RKO (cell line): Measurements from ENCODE around the gene CDH23.

ENCODE experiments used
- DNase-seq: peaks from one replicate; pipeline ENCODE4 v3.0.0-alpha.2; 2016; ENCODE audit warnings: low spot score

Gene CDH23

DNA sequence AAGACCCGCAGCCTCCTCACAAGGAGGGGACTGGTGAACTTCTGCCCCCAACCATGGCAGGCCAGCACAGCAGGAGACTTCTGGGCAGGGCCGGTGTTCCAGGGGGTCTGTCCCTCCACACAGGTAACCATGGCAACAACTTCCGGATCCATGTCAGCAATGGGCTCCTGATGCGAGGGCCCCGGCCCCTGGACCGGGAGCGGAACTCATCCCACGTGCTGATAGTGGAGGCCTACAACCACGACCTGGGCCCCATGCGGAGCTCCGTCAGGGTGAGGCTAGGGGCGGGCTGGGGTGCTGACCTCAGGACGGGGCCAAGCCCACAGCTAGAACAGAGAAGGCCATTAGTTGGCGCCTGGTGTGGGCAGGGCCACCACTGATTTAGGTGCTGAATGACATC is 328.5 kb downstream of the CDH23 start:
- no peak for DNase-seq

GRCh38 chr10:71725998-71726579 is 329.4 kb downstream of the CDH23 start:
- no peak for DNase-seq

DNA sequence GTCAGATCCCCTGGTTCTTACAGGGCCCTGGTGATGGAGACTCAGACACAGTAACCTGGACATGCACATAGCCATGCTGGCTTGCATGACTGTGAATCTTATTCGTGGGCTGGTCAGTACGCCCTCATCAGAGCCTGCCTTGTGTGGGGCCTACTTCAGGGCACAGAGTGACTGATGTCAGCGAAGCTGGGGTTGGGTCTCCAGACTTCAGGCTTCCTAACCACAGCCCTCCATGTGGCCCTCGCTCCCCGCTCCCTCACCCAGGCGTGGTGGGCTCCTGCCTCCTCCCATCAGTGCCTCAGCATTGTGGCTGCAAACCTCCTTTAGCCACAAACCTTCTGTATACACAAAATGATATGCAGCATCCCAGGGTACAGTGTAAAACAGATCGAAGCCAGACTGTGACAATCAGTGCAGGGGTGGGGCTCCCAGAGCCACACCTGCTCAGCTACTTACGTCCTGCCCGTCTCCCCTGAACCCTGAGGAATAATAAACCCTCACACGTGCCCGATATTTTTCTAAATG is 329.9 kb downstream of the CDH23 start:
- no peak for DNase-seq

DNA sequence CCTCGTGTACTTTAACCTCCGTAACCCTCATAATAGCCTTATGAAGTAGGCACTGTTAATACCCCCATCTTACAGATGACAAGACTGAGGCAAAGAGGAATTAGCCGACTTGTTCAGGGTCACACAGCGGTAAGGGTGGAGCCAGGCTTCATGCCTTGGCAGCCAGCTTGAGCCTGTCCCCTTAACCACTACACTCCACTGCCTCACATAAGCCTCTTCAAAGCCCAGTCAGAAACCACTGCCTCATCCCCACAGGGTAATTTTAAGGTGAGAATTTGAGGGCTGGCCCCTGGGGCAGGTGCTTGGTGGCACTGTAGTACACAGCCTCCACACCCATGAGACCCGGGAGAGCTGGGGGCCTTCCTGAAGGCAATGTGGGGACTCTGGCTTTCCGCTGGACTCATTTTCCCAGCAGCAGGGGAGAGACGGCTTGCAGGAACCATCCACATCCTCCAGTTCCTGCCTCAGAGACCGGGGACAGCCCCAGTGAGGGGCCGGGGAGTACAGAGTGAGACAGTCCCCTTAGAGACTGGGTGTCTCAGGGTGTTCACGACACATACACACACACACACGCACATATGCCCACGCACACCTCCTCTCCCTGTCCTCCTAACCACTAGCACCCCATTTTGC is 330.5 kb downstream of the CDH23 start:
- DNase-seq = no peak

DNA sequence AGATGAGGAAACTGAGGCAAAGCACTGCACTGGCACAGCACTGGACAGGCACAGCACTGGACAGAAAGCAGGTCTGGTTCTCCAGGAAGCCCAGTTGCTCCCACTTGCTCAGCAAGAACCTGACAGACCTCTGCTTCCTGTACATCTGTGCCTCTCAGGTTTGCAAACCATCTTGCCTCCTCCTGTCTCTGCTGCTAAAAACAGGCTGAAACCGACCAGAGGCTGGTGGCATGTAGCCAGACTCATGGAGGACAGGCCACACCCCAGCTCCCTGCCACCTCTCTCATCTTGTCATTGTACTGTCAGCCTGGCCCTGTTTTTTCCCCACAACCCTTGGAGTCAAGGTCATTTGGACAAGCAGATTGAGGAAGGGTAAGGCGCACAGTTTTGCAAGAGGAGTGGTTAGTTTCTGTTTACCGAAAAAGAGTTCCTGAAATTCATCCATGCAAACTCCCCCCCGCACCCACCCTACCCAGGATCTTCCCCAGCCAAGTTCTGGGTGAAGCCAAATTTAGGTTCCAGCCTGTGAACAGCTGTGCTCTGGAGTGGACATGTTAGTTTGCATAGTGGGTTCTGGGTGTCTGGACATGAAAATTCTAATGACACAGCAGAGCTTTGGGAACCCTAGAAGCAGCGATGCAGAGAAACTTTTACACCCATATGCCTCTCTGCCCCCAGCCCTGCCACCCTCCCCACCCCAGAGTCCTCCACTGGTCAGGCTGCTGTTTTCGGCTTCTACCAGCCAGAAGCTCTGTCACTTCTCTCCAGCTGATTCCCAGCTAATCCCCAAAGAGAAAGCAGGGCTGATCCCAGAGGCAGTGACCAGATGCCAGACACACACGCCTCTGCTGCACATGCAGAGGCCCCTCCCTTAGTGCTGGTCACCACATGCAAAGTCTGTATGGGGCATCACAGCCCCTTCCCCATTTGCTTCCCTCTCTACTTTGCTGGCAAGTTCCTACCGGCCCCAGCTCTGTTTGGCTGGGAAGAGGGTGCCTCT is 331.3 kb downstream of the CDH23 start:
- no peak for DNase-seq

DNA sequence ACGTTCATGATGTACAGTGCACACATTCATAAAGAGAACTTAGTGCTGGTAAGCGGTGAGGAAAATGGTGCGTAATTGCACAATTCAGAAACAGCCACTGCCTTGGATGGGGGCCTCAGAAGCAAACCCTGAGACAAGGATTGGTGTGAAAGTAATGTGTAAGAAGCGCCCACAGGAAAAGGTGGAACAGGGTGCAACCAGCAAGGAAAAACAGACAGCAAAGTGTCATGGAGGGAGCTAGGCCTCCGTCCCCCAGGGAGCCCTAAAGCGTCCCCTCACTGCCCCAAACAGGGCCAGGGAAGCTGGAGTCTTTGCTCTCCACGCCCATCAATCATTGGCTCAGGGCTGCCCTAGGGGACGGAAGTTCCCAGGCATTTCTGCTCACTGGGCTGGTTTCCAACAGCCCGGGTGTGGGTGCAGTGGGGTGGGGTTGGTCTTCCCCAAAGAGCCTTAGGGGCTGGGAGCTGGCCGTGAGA is 332.5 kb downstream of the CDH23 start:
- no peak for DNase-seq

GRCh38 chr10:71731791-71732190 is 335.1 kb downstream of the CDH23 start:
- no peak for DNase-seq

DNA sequence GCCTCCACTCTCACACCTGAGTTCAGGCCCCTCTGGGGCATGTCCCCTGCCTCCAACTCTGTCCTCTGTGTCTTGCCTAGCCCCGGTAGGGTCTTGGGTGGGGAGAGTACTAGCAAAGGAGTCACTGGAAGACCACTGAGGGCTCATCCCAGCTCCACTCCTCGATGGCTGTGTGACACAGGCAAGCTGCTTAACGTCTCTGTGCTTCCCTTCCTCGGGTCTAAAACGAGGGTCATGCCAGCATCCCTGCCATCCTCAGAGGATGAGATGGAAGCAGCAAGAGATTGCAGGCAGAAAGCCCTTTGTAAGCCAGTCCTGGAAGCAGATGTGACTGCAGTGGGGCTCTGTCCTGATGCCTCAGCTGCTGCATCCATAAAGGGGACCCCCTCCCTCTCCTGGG is 338.1 kb downstream of the CDH23 start:
- no peak for DNase-seq

DNA sequence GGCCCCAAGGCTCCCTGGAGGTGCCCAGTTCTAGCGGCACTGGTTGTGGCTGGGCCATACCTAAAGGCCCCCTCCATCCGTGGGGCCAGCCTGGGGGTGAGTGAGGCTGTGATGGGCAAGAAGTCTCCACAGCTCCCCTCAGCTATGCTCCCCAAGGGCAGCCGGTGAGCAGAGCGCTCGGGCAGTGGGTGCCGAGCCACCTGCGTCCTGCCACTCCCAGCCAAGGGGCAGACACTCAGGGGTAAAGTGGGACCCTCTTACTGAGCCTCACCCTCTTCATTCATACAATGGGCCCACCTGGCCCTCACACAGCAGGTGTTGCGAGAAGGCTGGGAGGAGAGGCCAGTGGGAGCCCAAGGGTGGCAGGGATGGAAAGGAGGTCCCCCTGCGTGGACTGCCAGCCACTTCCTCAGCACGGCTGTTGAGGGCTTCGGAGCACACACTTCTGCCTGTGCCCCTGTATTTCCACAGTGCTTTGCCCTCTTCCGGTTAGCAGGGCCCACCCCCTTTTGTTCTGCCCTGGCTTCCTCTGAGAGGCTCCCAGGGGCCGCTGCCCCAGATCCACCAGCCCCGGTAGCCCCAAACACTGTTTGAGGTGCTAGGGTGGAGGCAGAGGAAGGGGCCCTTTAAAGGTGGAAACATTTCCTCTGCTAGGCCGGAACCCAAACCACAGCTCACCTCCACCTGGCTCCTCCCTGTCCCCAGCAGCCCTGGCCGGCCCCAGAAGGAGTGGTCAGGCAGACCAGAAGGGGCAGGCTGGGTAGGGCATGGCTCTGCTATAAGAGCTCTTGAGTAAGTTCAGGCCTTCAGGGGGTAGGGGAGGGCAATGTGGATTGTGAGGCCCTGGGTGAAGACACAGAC is 339.2 kb downstream of the CDH23 start:
- DNase-seq = no peak

- no peak for DNase-seq
These were observed 339.8 kb downstream of the CDH23 start for GRCh38 chr10:71736570-71736952.

DNA sequence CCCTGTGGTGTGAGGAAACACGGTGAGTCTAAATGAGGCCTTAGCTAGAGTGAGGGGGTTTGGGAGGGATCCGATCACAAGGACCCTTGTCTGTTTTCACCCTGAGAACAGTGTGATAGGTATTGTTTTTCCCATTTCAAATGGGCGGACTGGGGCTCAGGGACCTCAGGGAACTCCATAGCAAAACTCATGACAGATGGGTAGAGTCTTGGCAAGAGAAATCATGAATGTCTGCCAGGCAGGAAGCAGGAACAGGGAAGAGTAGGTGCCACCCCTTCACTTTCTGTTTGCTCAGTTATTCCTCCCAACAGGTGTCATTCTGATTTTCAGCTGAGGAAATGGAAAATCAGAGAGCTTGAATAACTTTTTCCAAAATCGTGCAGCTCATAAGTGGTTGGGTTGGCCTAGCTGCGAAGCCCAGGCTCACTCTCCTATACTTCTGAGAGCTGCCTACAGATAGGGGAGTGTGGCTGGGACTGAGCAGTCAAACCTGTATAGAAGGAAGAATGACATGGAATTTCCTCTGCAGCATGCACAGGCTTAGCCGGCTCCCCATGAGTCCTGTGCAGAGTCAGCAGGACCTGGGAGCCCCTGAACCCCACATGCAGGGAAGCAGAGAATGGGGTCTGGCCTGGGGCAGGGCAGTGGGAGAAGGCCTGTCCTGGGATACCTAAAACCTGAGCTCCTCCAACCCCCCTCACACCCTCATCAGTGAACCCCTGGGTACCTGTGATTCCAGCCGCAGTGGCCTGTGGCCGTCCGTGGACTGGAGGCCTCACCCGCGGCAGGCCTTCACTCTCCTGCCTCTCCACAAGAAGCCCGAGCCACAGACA is 340.5 kb downstream of the CDH23 start:
- DNase-seq = no peak

GRCh38 chr10:71737834-71738197 is 341.1 kb downstream of the CDH23 start:
- no peak for DNase-seq

DNA sequence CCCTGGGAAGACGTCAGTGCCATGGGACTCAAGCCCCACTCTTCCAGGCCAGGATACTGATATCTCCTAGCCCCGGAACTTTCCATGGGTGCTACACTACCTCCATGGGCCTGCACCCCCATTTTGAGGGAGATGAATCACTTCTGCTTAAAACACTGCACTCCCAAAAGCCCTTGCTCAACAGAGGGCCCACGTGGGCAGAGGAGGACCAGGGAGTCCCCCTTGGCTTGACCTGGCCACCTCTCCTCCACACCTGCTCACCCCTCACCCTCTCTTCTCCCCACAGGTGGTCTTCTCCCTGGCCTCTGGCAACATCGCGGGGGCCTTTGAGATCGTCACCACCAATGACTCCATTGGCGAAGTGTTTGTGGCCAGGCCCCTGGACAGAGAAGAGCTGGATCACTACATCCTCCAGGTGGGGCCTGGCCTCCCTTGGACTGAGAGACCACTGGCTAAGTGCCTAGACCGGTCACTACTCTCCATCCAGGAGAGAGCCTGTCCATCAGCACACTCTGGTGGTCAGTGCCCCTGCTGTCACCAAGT is 342.7 kb downstream of the CDH23 start:
- DNase-seq = no peak

GRCh38 chr10:71740069-71740653 is 343.4 kb downstream of the CDH23 start:
- no peak for DNase-seq

- DNase-seq = no peak
These were observed 344.3 kb downstream of the CDH23 start for GRCh38 chr10:71741029-71741428.

GRCh38 chr10:71741671-71742070 is 345.0 kb downstream of the CDH23 start:
- DNase-seq = no peak

DNA sequence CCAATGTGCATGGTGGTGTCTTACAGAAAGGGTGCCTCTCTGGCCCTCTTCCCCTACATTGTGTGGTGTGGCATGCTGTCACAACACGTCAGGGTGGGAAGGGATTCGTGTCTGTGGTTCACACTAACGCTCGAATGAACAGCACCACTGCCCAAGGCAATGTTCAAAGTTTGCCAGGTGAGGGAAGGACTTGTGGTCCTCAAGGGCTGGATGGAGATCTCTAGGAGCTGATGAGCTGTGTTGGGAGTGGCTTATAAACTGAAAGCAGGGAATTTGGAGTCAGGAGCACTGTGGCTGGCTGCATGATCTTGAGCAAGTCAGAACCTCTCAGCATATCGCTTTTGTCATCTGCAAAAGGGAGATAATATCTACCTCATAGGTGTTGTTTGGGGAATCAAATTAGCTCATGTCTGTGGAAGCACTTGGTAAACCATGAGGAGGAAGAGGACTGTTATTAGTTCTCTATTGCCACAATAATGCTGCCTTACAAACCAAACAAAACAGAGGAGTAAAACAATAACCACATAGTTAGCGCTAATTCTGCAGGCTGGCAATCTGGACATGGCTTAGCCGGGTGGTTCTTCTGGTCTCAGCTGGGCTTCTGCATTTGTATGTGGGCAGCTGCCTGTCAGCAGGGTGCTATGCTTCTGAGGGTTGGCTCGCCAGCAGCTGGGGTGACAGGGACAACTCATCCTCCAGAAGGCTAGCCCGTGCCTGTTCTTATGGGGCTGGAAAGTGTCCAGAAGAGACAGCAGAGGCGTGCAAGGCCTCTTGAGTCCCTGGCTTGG is 345.8 kb downstream of the CDH23 start:
- DNase-seq = no peak

DNA sequence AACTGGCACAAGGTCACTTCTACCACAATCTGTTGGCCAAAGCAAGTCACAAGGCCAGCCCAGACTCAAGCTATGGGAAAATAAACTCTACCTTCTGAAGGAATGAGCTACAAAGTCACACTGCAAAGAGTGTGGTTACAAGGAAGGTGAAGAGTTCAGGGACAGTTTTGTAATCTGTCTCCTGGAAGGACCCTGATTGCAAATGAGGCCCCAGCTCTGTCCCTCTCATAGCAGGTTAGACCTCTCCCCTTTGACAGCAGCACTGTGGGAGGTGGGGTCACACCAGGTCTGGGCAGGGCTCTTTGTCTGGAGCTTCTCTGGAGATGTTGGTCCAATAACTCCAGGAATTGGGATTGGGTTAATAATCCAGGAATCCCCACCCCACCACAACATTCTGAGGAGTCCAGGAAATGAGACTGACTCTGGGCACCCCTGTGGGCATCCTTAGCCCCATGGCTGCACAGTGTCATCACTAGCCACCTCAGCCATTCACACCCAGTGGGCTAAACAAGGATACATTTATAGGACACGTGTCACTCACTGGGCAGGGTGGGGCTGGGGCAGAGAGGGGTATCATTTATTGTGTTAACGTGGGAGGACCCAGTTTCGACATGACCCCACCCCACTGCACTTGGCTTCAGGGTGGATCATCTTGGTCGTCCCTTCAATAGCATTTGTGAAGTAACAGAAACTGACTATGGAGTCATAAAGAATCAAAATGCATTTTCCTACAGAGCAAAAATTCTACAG is 346.5 kb downstream of the CDH23 start:
- DNase-seq = no peak

- no peak for DNase-seq
These were observed 347.1 kb downstream of the CDH23 start for GRCh38 chr10:71743866-71744265.
